ENCODE results near the gene APOOL. TPM values are rescaled to one million over a fixed set of nuclear protein-coding genes. Genes with fewer than 3 reads are reported as not detected.

The APOOL gene
- total RNA-seq, 1 donor from 2014 or later: 54.2 TPM

Other genes with a start within 250 kb of the APOOL start
- not detected for gene SATL1, start 239.9 kb downstream of the APOOL start, total RNA-seq
- gene ZNF711, start 240.1 kb downstream of the APOOL start, total RNA-seq: 0.27 TPM

Data from Right ventricle myocardium inferior (tissue), 1 donor.